Measurements from ENCODE around the gene FAM83E. TPM values are rescaled to one million over a fixed set of nuclear protein-coding genes. Genes with fewer than 3 reads are reported as not detected.

Gene FAM83E
- total RNA-seq (2022; extraction: Qiagen RNA extraction; ENCODE audit: low read depth) = 0.13 to 0.66 TPM (median 0.17 TPM) in 4 of 5 replicates, not detected in the other

DNA sequence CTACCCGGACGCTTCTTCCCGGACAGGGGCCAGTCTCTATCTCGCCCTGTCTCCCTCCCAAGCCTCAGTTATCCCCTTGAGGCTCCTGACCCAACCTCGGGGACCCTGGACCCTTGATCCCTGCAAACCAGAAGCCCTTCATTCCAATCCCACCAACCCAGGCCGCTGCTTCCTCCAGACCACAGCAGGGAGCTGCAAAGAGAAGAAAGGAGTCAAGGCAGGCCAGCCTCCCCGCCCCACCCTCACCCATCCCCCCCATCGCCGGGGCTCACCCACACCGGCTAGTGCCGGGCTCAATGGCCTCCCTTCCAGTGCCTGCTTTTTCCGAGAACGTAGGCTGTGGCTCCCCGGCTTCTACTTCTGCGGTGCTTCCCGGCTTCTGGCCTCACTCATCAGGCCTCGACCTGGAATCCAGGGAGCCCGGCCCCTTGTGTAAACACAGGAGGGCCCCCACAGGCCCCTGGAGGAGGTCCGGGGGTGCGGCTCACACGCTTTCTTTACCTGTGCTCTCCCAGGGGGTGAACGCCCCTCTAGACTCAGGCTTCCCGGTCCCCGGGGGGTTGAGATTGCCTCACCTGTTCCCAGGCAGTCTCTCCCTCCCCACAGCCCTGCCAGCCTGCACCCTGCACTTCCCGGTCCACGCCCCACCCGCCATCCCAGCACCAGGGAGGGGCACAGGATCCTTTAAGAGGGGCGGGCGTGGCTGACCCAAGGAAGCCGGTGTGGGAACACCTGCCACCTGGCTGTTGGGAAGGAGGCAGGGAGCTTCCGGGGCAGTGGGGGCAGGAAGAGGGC lies at the start of gene FAM83E:
Gene FAM83E, minus strand, starts transcription at position 641 of the 795 bp plus-strand sequence. CDS start 1,704 bp downstream, outside the sequence.

DNA sequence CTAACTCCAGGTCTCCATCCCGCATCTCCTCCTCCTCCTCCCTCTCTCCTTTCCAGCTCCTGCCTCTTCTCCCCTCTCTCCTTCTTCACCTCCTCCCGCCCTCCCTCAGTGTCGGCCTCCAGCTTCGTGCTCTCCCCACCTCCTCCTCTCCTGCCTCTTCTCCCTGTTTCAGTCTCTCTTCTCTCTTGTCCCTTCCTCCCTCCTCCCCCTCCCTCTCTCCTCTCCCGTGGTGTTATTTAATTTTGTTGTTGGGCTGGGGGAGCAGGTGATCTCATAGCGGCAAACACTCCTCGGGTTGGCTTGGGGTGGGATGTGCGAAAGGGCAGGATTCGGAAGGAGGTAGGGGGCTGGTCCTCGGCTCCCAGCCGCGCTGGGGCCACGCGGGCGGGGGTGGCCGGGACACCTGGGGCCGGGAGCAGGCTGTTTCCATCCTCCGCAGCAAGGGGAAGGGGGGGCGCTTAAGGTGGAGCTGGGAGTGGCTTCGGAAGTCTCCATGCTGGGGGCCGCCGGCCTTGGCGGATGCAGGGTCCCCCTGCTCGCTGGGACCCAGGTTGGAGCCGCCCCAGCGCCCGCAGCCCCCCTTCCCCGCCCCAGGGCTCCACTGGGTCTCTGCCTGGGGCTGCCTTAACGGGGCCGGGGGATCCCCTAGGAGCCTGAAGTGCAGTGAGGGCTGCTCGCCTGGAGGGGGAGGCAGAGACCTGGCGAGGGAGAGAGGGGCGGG lies 31.3 kb upstream of the FAM83E start, which contains the start of gene CA11:
Gene CA11, minus strand, starts transcription at position 187 of the 721 bp plus-strand sequence. CDS start 555 bp downstream, outside the sequence.

DNA sequence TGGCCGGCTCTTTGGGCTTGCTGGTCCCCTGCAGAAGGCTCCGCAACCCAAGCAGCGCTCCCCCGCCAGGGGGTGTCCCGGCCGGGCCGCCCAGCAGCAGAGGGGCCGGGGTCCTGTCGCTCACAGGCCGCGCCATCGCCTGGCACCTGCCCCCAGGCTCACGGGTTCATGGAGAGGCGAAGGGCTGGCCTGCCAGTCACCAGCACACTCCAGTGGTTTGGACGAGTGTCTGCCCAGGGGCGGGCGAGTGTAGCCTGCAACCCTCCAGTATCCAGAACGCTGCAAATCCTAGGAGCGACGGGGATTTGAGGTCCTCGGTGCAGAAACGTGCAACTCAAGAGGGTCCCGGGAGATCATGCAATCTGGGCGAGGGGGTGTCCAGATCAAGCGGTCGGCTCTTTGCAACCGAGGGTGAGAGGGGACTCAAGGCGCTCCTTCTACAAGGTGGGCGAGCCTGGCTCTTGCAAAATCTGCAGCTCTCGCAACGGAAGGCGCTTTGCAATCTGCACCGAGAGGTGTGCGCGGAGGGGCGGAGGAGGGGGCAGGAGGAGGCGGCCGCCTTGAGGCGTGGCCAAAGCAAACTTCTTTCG lies 22.1 kb upstream of the FAM83E start, which contains the start of gene DBP:
Gene DBP, minus strand, starts transcription at position 521 of the 590 bp plus-strand sequence. Its CDS starts 385 bp downstream, at position 136.

DNA sequence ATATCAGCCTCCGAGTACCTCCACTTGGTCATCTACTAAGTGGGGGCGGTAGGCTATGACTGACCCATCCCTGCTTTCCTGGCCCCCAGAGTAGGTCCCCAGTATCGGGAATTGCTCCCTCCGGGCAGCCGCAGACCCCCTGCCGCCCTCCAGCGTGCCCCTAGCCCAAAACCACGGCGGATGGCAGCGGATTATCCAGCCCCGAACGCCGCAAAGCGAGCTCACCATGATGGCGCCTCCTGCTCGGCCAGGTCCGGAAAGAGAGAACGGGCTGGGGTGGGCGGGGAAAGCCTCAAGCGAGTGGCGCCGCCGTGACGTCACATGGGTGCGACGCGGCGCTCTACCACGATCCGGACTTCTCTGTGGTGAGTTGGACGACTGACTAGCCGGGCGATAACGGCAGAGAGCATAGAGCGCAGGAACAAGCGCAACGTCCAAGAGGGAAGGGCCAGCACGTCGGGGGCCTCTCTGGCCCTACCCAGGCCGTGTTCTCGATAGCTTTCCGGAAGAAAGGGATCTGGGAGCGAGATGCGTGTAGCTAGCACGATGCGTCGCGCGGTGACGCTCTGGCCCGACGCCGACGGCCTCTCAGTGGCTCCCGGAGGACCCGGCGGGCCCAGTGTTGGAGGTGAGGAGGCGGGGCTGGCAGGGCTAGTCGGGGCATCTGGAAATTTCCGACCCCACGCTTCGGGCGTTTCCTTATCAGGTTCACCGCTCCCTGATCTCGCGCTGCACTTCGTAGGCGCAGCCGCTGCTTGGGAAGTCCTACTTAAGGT lies 4.2 kb upstream of the FAM83E start, which contains the start of the genes RPL18 and SPHK2:
Gene RPL18, minus strand, starts transcription at position 263 of the 776 bp plus-strand sequence. Its CDS starts 35 bp downstream, at position 228.
Gene SPHK2, plus strand, starts transcription at position 591 of the 776 bp plus-strand sequence. CDS start 1,009 bp downstream, outside the sequence.

DNA sequence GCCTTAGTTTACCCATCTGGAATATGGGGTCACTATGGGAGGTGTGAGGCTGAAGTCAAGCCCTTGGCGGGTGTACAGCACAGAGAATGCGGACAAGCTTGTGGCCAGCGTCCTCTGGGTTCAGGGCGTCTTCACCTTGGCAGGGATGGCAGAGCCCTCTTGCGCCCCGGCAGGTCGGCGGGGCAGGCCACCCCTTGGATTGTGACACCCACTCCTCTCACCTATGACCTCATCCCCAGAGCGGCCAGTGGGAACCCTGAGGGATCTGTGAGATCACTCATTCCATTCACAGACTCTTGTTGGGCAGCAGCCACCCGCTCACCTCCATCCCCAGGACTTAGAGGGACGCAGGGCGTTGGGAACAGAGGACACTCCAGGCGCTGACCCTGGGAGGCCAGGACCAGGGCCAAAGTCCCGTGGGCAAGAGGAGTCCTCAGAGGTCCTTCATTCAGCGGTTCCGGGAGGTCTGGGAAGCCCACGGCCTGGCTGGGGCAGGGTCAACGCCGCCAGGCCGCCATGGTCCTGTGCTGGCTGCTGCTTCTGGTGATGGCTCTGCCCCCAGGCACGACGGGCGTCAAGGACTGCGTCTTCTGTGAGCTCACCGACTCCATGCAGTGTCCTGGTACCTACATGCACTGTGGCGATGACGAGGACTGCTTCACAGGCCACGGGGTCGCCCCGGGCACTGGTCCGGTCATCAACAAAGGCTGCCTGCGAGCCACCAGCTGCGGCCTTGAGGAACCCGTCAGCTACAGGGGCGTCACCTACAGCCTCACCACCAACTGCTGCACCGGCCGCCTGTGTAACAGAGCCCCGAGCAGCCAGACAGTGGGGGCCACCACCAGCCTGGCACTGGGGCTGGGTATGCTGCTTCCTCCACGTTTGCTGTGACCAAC lies 8.2 kb downstream of the FAM83E start, which contains the start of gene SPACA4:
Gene SPACA4, plus strand, starts transcription at position 280 of the 896 bp plus-strand sequence. Its CDS starts 237 bp downstream, at position 517.

Other genes with a start within 250 kb of the FAM83E start
- gene KDELR1, start 223.5 kb downstream of the FAM83E start, total RNA-seq (2022; extraction: Qiagen RNA extraction; ENCODE audit: low read depth) = 379 to 446 TPM (median 415 TPM) in 5 replicates
- gene GRIN2D, start 221.4 kb downstream of the FAM83E start, total RNA-seq (2022; extraction: Qiagen RNA extraction; ENCODE audit: low read depth) = 7.2 to 10.9 TPM (median 9.5 TPM) in 5 replicates
- gene GRWD1, start 169.1 kb downstream of the FAM83E start, total RNA-seq (2022; extraction: Qiagen RNA extraction; ENCODE audit: low read depth) = 101 to 132 TPM (median 125 TPM) in 5 replicates
- 1.4 to 2.0 TPM (median 1.6 TPM) in 5 replicates for gene KCNJ14, start 159.5 kb downstream of the FAM83E start, total RNA-seq (2022; extraction: Qiagen RNA extraction; ENCODE audit: low read depth)
- gene CYTH2, start 145.7 kb downstream of the FAM83E start, total RNA-seq (2022; extraction: Qiagen RNA extraction; ENCODE audit: low read depth) = 48.9 to 61.7 TPM (median 55.6 TPM) in 5 replicates
- gene LMTK3, start 103.2 kb downstream of the FAM83E start, total RNA-seq (2022; extraction: Qiagen RNA extraction; ENCODE audit: low read depth) = 2.7 to 4.7 TPM (median 4.4 TPM) in 5 replicates
- 12.3 to 17.8 TPM (median 15.5 TPM) in 5 replicates for gene SULT2B1, start 62.9 kb downstream of the FAM83E start, total RNA-seq (2022; extraction: Qiagen RNA extraction; ENCODE audit: low read depth)
- gene SPACA4, start 8.3 kb downstream of the FAM83E start, total RNA-seq (2022; extraction: Qiagen RNA extraction; ENCODE audit: low read depth) = 0.07 TPM in 1 of 5 replicates, not detected in the others
- gene RPL18, start 4.1 kb upstream of the FAM83E start, total RNA-seq (2022; extraction: Qiagen RNA extraction; ENCODE audit: low read depth) = 3,161 to 3,592 TPM (median 3,413 TPM) in 5 replicates
- 10.2 to 19.0 TPM (median 17.9 TPM) in 5 replicates for gene SPHK2, start 4.4 kb upstream of the FAM83E start, total RNA-seq (2022; extraction: Qiagen RNA extraction; ENCODE audit: low read depth)
- 1.4 to 3.5 TPM (median 2.5 TPM) in 5 replicates for gene DBP, start 22.3 kb upstream of the FAM83E start, total RNA-seq (2022; extraction: Qiagen RNA extraction; ENCODE audit: low read depth)
- gene CA11, start 31.1 kb upstream of the FAM83E start, total RNA-seq (2022; extraction: Qiagen RNA extraction; ENCODE audit: low read depth) = 8.7 to 12.3 TPM (median 9.7 TPM) in 5 replicates
- 0.10 to 0.25 TPM (median 0.20 TPM) in 4 of 5 replicates, not detected in the other for gene NTN5, start 57.9 kb upstream of the FAM83E start, total RNA-seq (2022; extraction: Qiagen RNA extraction; ENCODE audit: low read depth)
- not detected in 5 replicates for gene FUT2, start 80.9 kb upstream of the FAM83E start, total RNA-seq (2022; extraction: Qiagen RNA extraction; ENCODE audit: low read depth)
- gene MAMSTR, start 104.6 kb upstream of the FAM83E start, total RNA-seq (2022; extraction: Qiagen RNA extraction; ENCODE audit: low read depth) = 0.35 to 0.71 TPM (median 0.51 TPM) in 5 replicates
- gene RASIP1, start 125.5 kb upstream of the FAM83E start, total RNA-seq (2022; extraction: Qiagen RNA extraction; ENCODE audit: low read depth) = 0.35 to 0.87 TPM (median 0.43 TPM) in 5 replicates
- not detected in 5 replicates for gene IZUMO1, start 131.8 kb upstream of the FAM83E start, total RNA-seq (2022; extraction: Qiagen RNA extraction; ENCODE audit: low read depth)
- gene FUT1, start 137.6 kb upstream of the FAM83E start, total RNA-seq (2022; extraction: Qiagen RNA extraction; ENCODE audit: low read depth) = 0.07 to 0.09 TPM (median 0.07 TPM) in 4 of 5 replicates, not detected in the other
- gene FGF21, start 140.4 kb upstream of the FAM83E start, total RNA-seq (2022; extraction: Qiagen RNA extraction; ENCODE audit: low read depth) = 0.08 TPM in 1 of 5 replicates, not detected in the others
- 50.8 to 60.8 TPM (median 56.6 TPM) in 5 replicates for gene BCAT2, start 196.0 kb upstream of the FAM83E start, total RNA-seq (2022; extraction: Qiagen RNA extraction; ENCODE audit: low read depth)
- 13.8 to 16.7 TPM (median 14.3 TPM) in 5 replicates for gene HSD17B14, start 221.4 kb upstream of the FAM83E start, total RNA-seq (2022; extraction: Qiagen RNA extraction; ENCODE audit: low read depth)